Nephron progenitor cell (in vitro differentiated cells): ENCODE results near the gene HRCT1.

Source experiments
- DNase-seq: peaks from one replicate; pipeline ENCODE4 v3.0.0; 2021
- H3K27ac Mint-ChIP-seq: 2 replicates; pipeline ENCODE4 v1.8.0; 2021; ENCODE audit warnings: mild to moderate bottlenecking, moderate library complexity, mixed read lengths
- H3K27me3 Mint-ChIP-seq: 2 replicates; pipeline ENCODE4 v1.8.0; 2021; ENCODE audit warnings: mild to moderate bottlenecking, low read depth, mixed read lengths; ENCODE audit not compliant: poor library complexity
- H3K36me3 Mint-ChIP-seq: 2 replicates; pipeline ENCODE4 v1.8.0; 2021; ENCODE audit warnings: low read depth, mixed read lengths
- H3K4me1 Mint-ChIP-seq: 2 replicates; pipeline ENCODE4 v1.8.0; 2021; ENCODE audit warnings: mixed read lengths
- H3K4me3 Mint-ChIP-seq: 2 replicates; pipeline ENCODE4 v1.8.0; 2021; ENCODE audit warnings: mild to moderate bottlenecking, moderate library complexity, mixed read lengths
- H3K9me3 Mint-ChIP-seq: 2 replicates; pipeline ENCODE4 v1.8.0; 2021; ENCODE audit warnings: mild to moderate bottlenecking, moderate library complexity, mixed read lengths
- TF ChIP-seq, protein P1 (sequence below): fragments of 200-600 bp; sonication (generic); IDR thresholded peaks from 2 replicates; pipeline ENCODE4 v1.5.0; 2021; ENCODE audit warnings: antibody characterized with exemption

The HRCT1 gene

DNA sequence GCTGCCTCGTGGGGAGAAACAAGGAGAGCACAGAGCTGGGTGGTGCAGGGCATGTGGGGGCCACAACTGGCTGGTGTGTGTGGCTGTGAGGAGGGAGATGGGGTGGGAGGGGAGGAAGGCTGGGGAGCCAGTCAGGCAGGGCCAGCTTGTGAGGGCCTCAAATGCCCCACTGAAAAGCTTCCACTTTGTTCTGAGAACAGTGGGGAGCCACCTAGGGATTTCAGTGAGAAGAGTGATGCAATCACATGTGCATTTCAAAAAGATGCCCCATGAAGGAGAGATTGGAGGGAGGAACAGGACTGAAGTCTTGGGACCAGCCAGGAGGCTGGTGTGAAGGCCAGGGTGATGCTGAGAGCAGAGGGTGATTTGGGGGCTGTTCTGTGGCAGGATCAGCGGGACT is 37.1 kb upstream of the HRCT1 start:
- H3K27me3 Mint-ChIP-seq = peaks cover 6% of the 10 kb centered on the region
- TF ChIP-seq, protein P1, sequence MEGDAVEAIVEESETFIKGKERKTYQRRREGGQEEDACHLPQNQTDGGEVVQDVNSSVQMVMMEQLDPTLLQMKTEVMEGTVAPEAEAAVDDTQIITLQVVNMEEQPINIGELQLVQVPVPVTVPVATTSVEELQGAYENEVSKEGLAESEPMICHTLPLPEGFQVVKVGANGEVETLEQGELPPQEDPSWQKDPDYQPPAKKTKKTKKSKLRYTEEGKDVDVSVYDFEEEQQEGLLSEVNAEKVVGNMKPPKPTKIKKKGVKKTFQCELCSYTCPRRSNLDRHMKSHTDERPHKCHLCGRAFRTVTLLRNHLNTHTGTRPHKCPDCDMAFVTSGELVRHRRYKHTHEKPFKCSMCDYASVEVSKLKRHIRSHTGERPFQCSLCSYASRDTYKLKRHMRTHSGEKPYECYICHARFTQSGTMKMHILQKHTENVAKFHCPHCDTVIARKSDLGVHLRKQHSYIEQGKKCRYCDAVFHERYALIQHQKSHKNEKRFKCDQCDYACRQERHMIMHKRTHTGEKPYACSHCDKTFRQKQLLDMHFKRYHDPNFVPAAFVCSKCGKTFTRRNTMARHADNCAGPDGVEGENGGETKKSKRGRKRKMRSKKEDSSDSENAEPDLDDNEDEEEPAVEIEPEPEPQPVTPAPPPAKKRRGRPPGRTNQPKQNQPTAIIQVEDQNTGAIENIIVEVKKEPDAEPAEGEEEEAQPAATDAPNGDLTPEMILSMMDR = no peak
- H3K4me1 Mint-ChIP-seq = peaks cover 3% of the 10 kb centered on the region
- peak overlapping the region; percentile 85 for H3K27ac Mint-ChIP-seq
- H3K36me3 Mint-ChIP-seq = no peaks in the 10 kb centered on the region
- H3K4me3 Mint-ChIP-seq = no peak overlapping the region
- no peak for DNase-seq
- no peaks in the 10 kb centered on the region for H3K9me3 Mint-ChIP-seq

DNA sequence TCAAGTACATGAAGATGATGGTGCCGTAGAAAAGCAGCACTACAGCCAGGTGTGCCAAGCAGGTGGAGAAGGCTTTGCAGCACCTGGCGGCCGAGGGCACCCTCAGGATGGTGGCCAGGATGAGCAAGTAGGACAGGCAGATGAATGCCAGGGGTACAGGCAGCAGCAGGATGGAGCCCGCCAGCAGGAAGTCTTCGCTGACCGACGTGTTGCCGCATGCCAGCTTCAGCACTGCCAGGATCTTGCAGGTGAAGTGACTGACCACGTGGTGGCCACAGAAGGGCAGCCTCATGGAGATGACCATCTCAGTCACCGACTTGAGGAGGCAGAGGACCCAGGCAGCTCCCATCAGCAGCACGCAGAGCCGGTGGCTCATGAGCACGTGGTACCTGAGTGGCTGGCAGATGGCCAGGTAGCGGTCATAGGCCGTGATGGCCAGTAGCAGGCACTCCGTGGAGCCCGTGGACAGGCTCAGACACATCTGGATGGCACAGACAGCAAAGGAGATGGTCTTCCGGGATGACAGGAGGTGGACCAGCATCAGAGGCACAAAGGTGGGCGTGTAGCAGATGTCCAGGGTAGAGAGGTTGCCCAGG is 36.3 kb upstream of the HRCT1 start:
- Mint-ChIP-seq H3K9me3 (no peaks in the 10 kb centered on the region), H3K4me1 (no peaks in the 10 kb centered on the region), H3K27me3 (peaks cover 6% of the 10 kb centered on the region), H3K4me3 (no peak overlapping the region), H3K36me3 (no peaks in the 10 kb centered on the region), H3K27ac (no peak overlapping the region)
- TF ChIP-seq, protein P1 = no peak
- DNase-seq = no peak

DNA sequence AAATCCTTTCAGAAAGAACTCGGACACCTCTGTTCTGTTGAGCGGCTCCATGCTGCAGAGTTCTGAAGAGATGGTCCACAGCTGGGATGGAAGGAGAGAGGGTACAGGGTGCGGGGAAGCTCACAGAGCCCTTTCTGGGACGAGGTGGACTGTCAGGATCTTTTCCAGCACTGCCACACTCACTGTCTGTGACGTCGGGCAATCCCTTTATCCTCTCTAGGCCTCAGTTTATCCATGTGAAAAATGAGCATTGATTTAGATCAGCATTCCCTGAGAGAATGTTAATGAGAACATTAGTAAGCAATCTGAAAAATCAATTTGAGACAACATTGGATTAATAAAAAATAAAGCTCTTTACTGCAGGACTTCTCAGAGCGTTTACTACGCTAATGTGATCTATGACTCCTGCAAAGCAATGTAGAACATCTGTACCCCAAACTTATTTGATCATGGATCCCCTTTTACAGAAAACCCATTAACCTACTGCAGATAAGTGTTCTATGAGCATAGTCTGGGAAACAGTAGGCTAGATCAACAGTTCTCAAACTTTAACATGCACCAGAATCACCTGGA is 35.6 kb upstream of the HRCT1 start, which contains the start of gene OR13J1:
OR13J1 (minus strand) TSS at position 51 of the 573 bp plus-strand sequence; CDS start at position 51, 0 bp downstream.
- no peak within 1 kb of the TSS for H3K27ac Mint-ChIP-seq
- H3K27me3 Mint-ChIP-seq = peaks cover 6% of the 10 kb centered on the region
- peaks cover 1% of the 10 kb centered on the region for H3K9me3 Mint-ChIP-seq
- no peaks in the 10 kb centered on the region for H3K36me3 Mint-ChIP-seq
- peak within 1 kb of the TSS; percentile 18 for H3K4me3 Mint-ChIP-seq
- TF ChIP-seq, protein P1 = no peak
- DNase-seq = no peak
- no peaks in the 10 kb centered on the region for H3K4me1 Mint-ChIP-seq

DNA sequence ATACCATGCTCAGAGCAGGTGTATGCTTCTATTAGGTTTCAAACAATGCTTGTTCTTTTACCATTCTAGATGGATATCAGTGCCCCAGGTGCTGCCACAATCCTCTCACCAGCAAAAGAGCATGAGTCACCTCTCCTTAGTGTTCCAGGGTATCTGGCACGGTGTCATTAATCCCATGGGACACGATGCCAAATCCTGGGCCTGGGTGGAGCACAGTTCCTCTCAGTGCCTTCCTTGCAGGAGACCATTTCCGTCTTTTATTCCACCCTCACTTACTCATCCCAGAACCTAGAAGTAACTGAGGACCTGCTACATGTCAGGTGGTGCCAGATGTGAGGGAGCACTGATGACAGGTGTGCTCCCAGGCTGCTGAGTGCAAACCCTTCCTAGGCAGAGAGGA is 34.5 kb upstream of the HRCT1 start:
- Mint-ChIP-seq H3K4me3 (no peak overlapping the region), H3K27ac (no peak overlapping the region), H3K9me3 (peaks cover 12% of the 10 kb centered on the region), H3K4me1 (no peaks in the 10 kb centered on the region), H3K36me3 (no peaks in the 10 kb centered on the region), H3K27me3 (peaks cover 6% of the 10 kb centered on the region)
- DNase-seq = no peak
- TF ChIP-seq, protein P1 = no peak

DNA sequence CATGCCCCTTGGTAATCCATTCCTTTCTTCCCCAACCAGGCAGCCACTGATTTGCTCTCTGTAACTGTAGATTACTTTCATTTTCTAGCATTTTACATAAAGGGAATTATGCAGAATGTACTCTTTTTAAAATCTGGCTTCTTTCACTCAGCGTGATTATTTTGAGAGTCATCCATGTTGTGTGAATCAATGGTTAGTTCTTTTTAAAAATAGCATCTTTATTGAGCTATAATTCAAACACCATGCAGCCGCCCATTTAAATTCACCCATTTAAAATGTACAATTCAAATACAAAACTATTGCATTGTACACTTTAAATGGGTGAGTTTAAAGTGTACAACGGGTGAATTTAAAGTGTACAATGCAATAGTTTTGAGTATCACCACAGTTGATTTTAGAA is 33.5 kb upstream of the HRCT1 start:
- Mint-ChIP-seq H3K27me3 (peaks cover 7% of the 10 kb centered on the region), H3K36me3 (no peaks in the 10 kb centered on the region)
- DNase-seq = no peak

More for the DNA sequence above, 33.5 kb upstream of the HRCT1 start:
- no peaks in the 10 kb centered on the region for H3K4me1 Mint-ChIP-seq
- peaks cover 22% of the 10 kb centered on the region for H3K9me3 Mint-ChIP-seq
- no peak overlapping the region for H3K4me3 Mint-ChIP-seq
- no peak overlapping the region for H3K27ac Mint-ChIP-seq
- TF ChIP-seq, protein P1 = no peak
